Measurements from ENCODE around the gene MAPK11.

MAPK11 gene

GRCh38 chr22:50248196-50249081 lies 21.7 kb downstream of the MAPK11 start:
- Mint-ChIP-seq H3K4me3 (peak overlapping the region; percentile 28), H3K27ac (no peak overlapping the region)
- no peak for DNase-seq

GRCh38 chr22:50247748-50248147 lies 22.4 kb downstream of the MAPK11 start:
- H3K4me1 Mint-ChIP-seq (ENCODE audit: low read depth), result peaks cover 31% of the 10 kb centered on the region
- H3K4me3 Mint-ChIP-seq, result peak overlapping the region; percentile 28

More at GRCh38 chr22:50248196-50249081, 21.7 kb downstream of the MAPK11 start:
- peaks cover 29% of the 10 kb centered on the region for H3K4me1 Mint-ChIP-seq (ENCODE audit: low read depth)
- peaks cover 48% of the 10 kb centered on the region for H3K36me3 Mint-ChIP-seq (ENCODE audit: low read depth)
- H3K27me3 Mint-ChIP-seq, result no peaks in the 10 kb centered on the region
- no peaks in the 10 kb centered on the region for H3K9me3 Mint-ChIP-seq

GRCh38 chr22:50246242-50247175 lies 23.7 kb downstream of the MAPK11 start:
- Mint-ChIP-seq H3K4me1 (ENCODE audit: low read depth) (peaks cover 39% of the 10 kb centered on the region), H3K4me3 (peak overlapping the region; percentile 93), H3K9me3 (no peaks in the 10 kb centered on the region), H3K27me3 (no peaks in the 10 kb centered on the region), H3K27ac (peak overlapping the region; percentile 64), H3K36me3 (ENCODE audit: low read depth) (peaks cover 56% of the 10 kb centered on the region)
- DNase-seq, result no peak

More at GRCh38 chr22:50247748-50248147, 22.4 kb downstream of the MAPK11 start:
- peak; percentile 53 for DNase-seq
- Mint-ChIP-seq H3K27me3 (no peaks in the 10 kb centered on the region), H3K36me3 (ENCODE audit: low read depth) (peaks cover 50% of the 10 kb centered on the region), H3K9me3 (no peaks in the 10 kb centered on the region), H3K27ac (peak overlapping the region; percentile 37)

- H3K9me3 Mint-ChIP-seq, result no peaks in the 10 kb centered on the region
- H3K4me3 Mint-ChIP-seq, result peak overlapping the region; percentile 93
- H3K4me1 Mint-ChIP-seq (ENCODE audit: low read depth), result peaks cover 43% of the 10 kb centered on the region
- H3K27me3 Mint-ChIP-seq, result no peaks in the 10 kb centered on the region
- H3K27ac Mint-ChIP-seq, result peak overlapping the region; percentile 99
- H3K36me3 Mint-ChIP-seq (ENCODE audit: low read depth), result peaks cover 63% of the 10 kb centered on the region
- no peak for DNase-seq
Observed at GRCh38 chr22:50245214-50246072, 24.7 kb downstream of the MAPK11 start.

GRCh38 chr22:50244420-50245213 lies 25.6 kb downstream of the MAPK11 start, which contains the start of gene TUBGCP6:
TSS of gene TUBGCP6 (minus strand) at chr22:50245023. CDS start at chr22:50244459, 564 bp downstream.
- Mint-ChIP-seq H3K27ac (peak within 1 kb of the TSS; percentile 99), H3K4me1 (ENCODE audit: low read depth) (peaks cover 39% of the 10 kb centered on the region), H3K36me3 (ENCODE audit: low read depth) (peaks cover 70% of the 10 kb centered on the region), H3K9me3 (no peaks in the 10 kb centered on the region), H3K4me3 (peak within 1 kb of the TSS; percentile 93), H3K27me3 (no peaks in the 10 kb centered on the region)
- DNase-seq, result peak; percentile 96

- DNase-seq, result no peak
- no peaks in the 10 kb centered on the region for H3K27me3 Mint-ChIP-seq
- peak overlapping the region; percentile 93 for H3K4me3 Mint-ChIP-seq
- peak overlapping the region; percentile 99 for H3K27ac Mint-ChIP-seq
- H3K4me1 Mint-ChIP-seq (ENCODE audit: low read depth), result peaks cover 40% of the 10 kb centered on the region
- H3K36me3 Mint-ChIP-seq (ENCODE audit: low read depth), result peaks cover 75% of the 10 kb centered on the region
- H3K9me3 Mint-ChIP-seq, result no peaks in the 10 kb centered on the region
Observed at GRCh38 chr22:50243685-50244419, 26.3 kb downstream of the MAPK11 start.

GRCh38 chr22:50242406-50242949 lies 27.7 kb downstream of the MAPK11 start:
- no peak for DNase-seq
- H3K27ac Mint-ChIP-seq, result peak overlapping the region; percentile 99

GRCh38 chr22:50238755-50239154 lies 31.4 kb downstream of the MAPK11 start:
- Mint-ChIP-seq H3K36me3 (ENCODE audit: low read depth) (peaks cover 67% of the 10 kb centered on the region), H3K4me3 (no peak overlapping the region), H3K9me3 (no peaks in the 10 kb centered on the region), H3K4me1 (ENCODE audit: low read depth) (peaks cover 37% of the 10 kb centered on the region), H3K27ac (no peak overlapping the region), H3K27me3 (no peaks in the 10 kb centered on the region)
- no peak for DNase-seq

More at GRCh38 chr22:50242406-50242949, 27.7 kb downstream of the MAPK11 start:
- Mint-ChIP-seq H3K4me1 (ENCODE audit: low read depth) (peaks cover 37% of the 10 kb centered on the region), H3K4me3 (peak overlapping the region; percentile 93), H3K9me3 (no peaks in the 10 kb centered on the region), H3K27me3 (no peaks in the 10 kb centered on the region), H3K36me3 (ENCODE audit: low read depth) (peaks cover 77% of the 10 kb centered on the region)

GRCh38 chr22:50236731-50237409 lies 33.3 kb downstream of the MAPK11 start:
- H3K4me1 Mint-ChIP-seq (ENCODE audit: low read depth), result peaks cover 27% of the 10 kb centered on the region
- peaks cover 75% of the 10 kb centered on the region for H3K36me3 Mint-ChIP-seq (ENCODE audit: low read depth)
- DNase-seq, result no peak
- no peaks in the 10 kb centered on the region for H3K9me3 Mint-ChIP-seq
- no peak overlapping the region for H3K4me3 Mint-ChIP-seq
- no peaks in the 10 kb centered on the region for H3K27me3 Mint-ChIP-seq
- H3K27ac Mint-ChIP-seq, result peak overlapping the region; percentile 31

- Mint-ChIP-seq H3K36me3 (ENCODE audit: low read depth) (peaks cover 70% of the 10 kb centered on the region), H3K27me3 (no peaks in the 10 kb centered on the region), H3K4me3 (no peak overlapping the region), H3K27ac (no peak overlapping the region), H3K9me3 (no peaks in the 10 kb centered on the region), H3K4me1 (ENCODE audit: low read depth) (peaks cover 16% of the 10 kb centered on the region)
- DNase-seq, result no peak
Observed at GRCh38 chr22:50233223-50233622, 37.0 kb downstream of the MAPK11 start.

- Mint-ChIP-seq H3K27me3 (no peaks in the 10 kb centered on the region), H3K36me3 (ENCODE audit: low read depth) (peaks cover 64% of the 10 kb centered on the region), H3K9me3 (no peaks in the 10 kb centered on the region), H3K4me1 (ENCODE audit: low read depth) (peaks cover 13% of the 10 kb centered on the region), H3K4me3 (no peak overlapping the region), H3K27ac (no peak overlapping the region)
- DNase-seq, result no peak
Observed at GRCh38 chr22:50232481-50233151, 37.6 kb downstream of the MAPK11 start.
